Activated CD8-positive, alpha-beta memory T cell treated with anti-CD3 and anti-CD28 coated beads for 4 hours (primary cell): ENCODE data around the gene HMCN2.
"Not testable (repeated sequence)": the region's sequence is repeated elsewhere in the genome, so short reads cannot be mapped to it uniquely, and the experiment has no call there.

Experiments
- DNase-seq, 2 donors: peaks; one replicate each; pipeline ENCODE4 v3.0.0-alpha.2; 2020; ENCODE audit warnings: low read depth in 2 of 2

The HMCN2 gene

GRCh38 chr9:130330202-130330862, 64.8 kb downstream of the HMCN2 start:
- no peak for DNase-seq

DNA sequence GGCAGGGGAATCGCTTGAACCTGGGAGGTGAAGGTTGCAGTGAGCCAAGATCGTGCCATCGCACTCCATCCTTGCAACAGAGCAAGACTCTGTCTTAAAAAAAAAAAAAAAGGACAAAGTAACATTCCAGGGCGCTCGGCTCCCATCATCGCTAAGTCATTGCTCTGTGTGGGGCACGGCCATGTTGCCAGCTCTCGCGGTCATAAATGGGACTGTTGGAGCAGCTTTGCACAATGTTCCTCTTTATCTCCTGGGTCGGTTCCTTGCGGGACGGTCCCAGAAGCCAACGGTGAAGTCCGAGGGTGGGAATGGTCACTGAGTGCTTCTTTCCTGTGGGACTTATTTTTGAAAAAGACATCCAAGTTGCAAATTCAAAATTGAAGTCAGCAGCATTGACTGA, 65.5 kb downstream of the HMCN2 start:
- no peak for DNase-seq

GRCh38 chr9:130331573-130331972, 66.0 kb downstream of the HMCN2 start:
- DNase-seq: no peak

GRCh38 chr9:130332384-130332926, 66.9 kb downstream of the HMCN2 start:
- no peak for DNase-seq

GRCh38 chr9:130333041-130333711, 67.6 kb downstream of the HMCN2 start:
- no peak for DNase-seq

GRCh38 chr9:130333712-130334062, 68.1 kb downstream of the HMCN2 start:
- DNase-seq: no peak

DNA sequence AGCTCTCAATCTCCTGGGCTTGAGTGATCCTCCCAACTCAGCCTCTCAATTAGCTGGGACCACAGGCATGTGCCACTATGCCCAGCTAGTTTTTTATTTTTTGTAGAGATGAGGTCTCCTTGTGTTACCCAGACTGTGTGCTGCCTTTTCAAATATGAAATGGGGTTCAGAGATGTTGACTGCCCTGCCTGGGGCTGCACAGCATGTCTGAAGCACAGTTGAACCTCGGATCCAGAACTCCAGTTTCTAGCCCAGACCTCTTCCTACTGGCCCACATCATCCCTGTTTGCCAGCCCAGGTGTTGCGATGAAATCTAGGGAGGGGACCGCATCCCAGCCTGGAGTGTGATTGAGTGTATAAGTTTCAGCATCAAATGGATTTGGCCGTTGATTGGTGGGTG, 69.4 kb downstream of the HMCN2 start:
- DNase-seq: no peak

- DNase-seq: no peak
These were observed 70.6 kb downstream of the HMCN2 start for GRCh38 chr9:130336027-130336610.

DNA sequence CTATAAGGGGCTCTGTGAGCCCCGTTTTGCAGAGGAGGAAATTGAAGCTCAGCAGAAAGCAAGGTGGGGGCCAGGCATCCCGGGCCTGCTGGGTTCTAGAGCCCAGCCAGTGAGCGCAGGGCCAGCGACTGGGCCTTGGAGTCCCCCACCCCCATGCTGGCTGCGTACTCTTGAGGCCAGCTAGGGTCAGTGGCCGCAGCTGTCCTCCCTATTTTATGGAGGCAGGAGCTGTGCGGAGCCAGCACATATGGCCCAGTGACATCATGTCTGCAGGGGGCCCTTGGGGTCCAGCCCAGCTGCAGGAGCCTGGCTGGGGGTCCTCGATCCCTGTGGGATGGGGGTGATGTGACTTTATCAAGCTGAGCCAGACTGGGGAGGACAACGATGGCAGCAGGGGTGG, 71.3 kb downstream of the HMCN2 start:
- no peak for DNase-seq

DNA sequence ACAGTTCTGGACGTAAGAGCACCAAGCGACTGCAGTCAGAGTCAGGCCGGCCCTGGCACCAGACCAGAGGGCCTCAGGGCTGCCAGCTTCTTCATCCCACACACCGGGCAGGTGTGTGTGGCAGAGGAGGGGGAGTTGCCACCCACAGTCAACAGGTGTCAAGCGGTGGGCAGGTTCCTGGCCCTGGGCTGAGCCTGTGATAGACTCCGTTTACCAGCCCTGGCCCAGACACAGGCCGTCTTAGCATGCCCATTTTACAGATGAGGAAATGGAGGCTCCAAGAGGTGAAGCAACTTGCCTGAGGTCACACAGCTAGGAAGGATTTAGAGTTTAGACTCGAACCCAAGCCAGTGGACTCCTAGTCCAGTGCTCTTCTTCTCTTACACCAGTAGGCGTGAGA, 71.8 kb downstream of the HMCN2 start:
- DNase-seq: no peak

DNA sequence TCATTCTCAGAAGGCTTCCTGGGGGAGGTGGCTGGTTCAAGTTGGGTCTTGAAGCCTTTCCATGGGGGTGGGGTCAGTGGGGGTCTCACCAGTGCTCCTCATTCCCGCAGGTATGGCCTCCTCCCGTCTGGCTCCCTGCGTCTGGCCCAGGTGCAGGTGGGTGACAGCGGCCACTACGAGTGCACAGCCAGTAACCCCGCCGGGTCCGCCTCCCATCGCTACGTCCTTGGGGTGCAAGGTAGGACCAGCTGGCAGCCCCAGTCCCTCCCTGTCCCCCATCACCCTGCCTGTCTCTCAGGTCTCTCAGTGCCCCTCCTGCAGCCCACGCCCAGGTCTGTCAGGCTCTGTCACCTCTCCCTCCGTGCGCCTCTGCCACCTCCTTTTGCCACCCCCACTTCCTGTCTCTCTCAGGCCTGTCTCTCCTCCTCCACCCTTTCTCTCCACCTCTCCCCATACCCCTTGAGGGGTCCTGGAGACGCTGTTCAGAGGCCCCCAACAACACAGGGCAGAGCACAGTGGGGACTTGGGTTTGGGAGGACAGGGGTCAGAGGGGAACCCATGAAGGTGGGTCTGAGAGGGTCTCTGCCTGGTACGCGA, 72.3 kb downstream of the HMCN2 start:
- DNase-seq: no peak

DNA sequence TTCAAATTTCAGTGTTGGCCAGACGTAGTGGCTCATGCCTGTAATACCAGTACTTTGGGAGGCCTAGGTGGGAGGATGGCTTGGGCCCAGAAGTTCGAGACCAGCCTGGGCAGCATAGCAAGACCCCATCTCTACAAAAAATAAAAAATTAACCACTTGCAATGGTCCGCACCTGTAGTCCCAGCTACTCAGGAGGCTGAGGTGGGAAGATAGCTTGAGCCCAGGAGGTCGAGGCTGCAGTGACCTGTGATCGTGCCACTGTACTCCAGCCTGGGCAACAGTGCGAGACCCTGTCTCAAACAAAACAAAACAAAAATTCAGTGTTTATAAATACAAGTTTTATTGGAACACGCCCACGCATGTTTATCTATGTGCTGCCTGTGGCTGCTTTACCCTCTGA, 73.3 kb downstream of the HMCN2 start:
- DNase-seq: not testable (repeated sequence)

DNA sequence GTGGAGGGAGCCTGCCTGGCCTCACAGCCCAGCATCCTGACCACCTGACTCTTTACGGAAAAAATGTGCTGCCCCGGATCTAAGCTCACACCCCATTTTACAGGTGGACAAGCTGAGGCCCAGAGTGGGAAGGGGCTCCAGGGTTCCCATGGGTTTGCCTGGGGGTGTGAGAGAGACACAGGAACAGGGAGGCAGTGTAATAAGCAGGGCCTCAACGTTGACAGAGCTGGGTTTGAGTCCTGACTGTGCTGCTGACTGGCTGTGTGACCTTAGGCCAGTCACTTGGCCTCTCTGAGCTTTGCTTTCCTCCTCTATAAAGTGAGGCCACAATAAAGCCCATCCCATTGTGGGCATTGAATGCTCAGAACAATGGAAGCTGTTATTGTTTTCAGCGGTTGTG, 73.7 kb downstream of the HMCN2 start:
- DNase-seq: no peak

DNA sequence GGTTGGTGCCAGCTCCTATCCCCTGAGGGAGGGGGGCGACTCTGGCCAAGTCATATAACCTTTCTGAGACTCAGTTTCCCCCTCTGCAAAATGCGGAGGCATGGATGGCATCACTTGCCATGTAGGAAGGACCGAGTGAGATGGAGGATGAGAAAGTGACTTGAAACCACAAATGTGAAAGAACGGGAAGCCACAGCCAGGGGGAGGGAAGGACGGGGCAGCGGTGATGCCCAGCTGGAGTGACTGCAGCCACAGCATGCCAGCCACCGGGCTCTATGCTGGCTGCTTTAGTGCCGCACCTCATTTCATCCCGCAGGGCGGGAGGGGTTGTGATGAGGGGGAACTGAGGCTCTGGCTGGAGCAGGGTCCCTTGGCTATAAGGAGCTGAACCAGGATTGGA, 74.5 kb downstream of the HMCN2 start:
- no peak for DNase-seq

- not testable (repeated sequence) for DNase-seq
These were observed 75.0 kb downstream of the HMCN2 start for GRCh38 chr9:130340557-130340956.

DNA sequence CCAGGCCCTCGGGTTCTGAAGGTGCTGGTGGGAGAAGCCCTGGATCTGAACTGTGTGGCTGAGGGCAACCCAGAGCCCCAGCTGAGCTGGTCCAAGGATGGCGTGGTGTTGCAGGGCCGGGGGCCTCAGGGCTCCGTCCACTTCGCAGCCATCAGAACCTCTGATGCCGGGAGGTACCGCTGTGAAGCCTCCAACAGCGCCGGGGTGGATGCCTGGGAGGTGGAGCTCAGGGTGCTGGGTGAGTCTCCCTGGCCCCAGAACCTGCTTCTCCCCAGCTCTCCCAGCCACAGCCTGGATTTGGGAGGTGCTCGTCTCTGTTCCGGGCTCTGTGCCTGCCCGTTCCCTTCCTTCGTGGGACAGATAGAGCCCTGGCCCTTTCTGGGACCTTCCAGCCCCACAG, 75.6 kb downstream of the HMCN2 start:
- DNase-seq: no peak

- no peak for DNase-seq
These were observed 76.5 kb downstream of the HMCN2 start for GRCh38 chr9:130341839-130342713.

- no peak for DNase-seq
These were observed 77.1 kb downstream of the HMCN2 start for GRCh38 chr9:130342714-130343085.

DNA sequence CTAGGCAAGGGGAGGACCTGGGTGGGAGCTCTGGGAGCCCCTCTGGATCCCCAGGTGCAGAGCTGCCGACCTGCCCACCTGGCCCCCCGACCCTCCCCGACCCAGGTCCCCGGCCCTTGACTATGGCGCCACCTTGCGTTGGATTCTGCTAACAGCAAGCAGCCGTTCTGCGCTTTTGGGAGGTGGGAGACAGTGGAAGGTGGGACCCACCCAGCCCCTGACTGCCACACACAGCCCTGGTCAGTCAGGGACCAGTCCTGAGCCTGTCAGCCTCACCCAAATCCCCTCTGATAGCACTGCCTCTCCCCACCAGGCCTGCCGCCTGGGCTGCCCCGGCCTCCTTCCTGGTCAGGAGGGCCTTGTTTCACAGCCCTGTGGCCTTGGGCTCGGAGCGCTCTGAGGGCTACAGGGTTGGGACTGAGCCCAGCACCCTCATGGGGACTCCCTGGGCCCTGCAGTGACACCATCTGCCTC, 77.9 kb downstream of the HMCN2 start:
- DNase-seq: no peak

- DNase-seq: no peak
These were observed 78.8 kb downstream of the HMCN2 start for GRCh38 chr9:130344366-130344765.

DNA sequence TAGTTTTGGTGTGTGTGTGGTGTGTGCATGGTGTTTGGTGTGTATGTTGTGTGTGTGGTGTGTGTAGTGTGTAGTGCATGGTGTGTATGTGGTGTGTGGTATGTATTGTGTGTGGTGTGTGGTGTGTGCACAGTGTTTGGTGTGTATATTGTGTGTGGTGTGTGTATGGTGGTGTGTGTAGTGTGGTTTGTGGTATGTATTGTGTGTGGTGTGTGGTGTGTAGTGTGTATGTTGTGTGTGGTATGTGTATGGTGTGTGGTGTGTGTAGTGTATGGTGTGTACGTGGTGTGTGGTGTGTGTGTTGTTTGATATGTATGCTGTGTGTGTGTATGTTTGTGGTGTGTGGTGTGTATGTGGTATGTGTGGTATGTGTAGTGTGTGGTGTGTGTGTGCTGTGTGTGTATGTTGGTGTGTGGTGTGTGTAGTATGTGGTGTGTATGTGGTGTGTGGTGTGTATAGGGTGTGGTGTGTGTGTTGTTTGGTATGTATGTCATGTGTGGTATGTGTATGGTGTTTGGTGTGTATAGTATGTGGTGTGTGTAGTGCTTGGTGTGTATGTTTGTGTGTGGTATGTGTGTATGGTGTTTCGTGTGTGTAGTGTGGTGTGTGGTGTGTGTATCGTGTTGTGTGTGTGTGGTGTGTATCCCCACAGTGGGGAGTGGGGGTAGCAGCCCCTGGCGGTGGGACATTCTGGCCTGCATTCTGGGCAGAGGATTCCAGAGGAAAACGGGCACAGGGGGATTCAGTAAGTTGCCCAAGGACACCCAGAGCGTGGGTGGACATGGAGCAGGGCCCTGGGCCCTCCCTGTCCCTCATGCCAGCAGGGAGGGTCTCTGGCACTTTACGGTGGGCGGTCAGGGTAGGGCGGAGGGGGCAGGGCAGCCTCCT, 79.7 kb downstream of the HMCN2 start:
- no peak for DNase-seq
